Esophagus squamous epithelium (tissue), 5 donors: ENCODE measurements around the gene EPS15. TPM values are rescaled to one million over a fixed set of nuclear protein-coding genes. Genes with fewer than 3 reads are reported as not detected.

Experiments used
- DNase-seq: peaks from one replicate; lab custom pipeline; 2025; lab: John Stamatoyannopoulos, UW
- H3K27ac ChIP-seq, 4 donors: fragments of 200-600 bp; sonication (generic); one replicate each; pipeline ENCODE4 v1.5.1; 2016 to 2019; ENCODE audit warnings: mild to moderate bottlenecking in 1 of 4
- H3K27me3 ChIP-seq, 4 donors: fragments of 200-600 bp; sonication (generic); 1 replicate in 3 of 4; 2 replicates in 1 of 4; pipeline versions ENCODE4 v1.5.1 to v1.6.0; 2017 to 2021; ENCODE audit warnings: antibody characterized with exemption in 1 of 4
- H3K36me3 ChIP-seq, 3 donors: fragments of 200-600 bp; sonication (generic); one replicate each; pipeline ENCODE4 v1.5.1; 2016 to 2019
- H3K4me1 ChIP-seq, 3 donors: fragments of 200-600 bp; sonication (generic); one replicate each; pipeline ENCODE4 v1.5.1; 2017 to 2019
- H3K4me3 ChIP-seq, 4 donors: fragments of 200-600 bp; sonication (generic); 1 replicate in 3 of 4; 2 replicates in 1 of 4; pipeline ENCODE4 v1.5.1; 2016 to 2019; ENCODE audit warnings: mild to moderate bottlenecking in 2 of 4, moderate library complexity in 1 of 4
- H3K9me3 ChIP-seq, 3 donors: fragments of 200-600 bp; sonication (generic); one replicate each; pipeline ENCODE4 v1.5.1; 2016 to 2019
- CTCF ChIP-seq, 6 experiments: fragments of 450-650 bp in 4 of 6; fragments of 200-600 bp in 2 of 6; sonication (generic) in 2 of 6; IDR thresholded peaks; one replicate each; pipeline ENCODE4 v1.5.1; 2016 to 2019; ENCODE audit warnings: antibody characterized with exemption in 6 of 6, mild to moderate bottlenecking in 4 of 6, moderate library complexity in 4 of 6
- POLR2A ChIP-seq, 4 donors: fragments of 450-650 bp; IDR thresholded peaks; one replicate each; pipeline ENCODE4 v1.6.1; 2017; ENCODE audit warnings: antibody characterized with exemption in 4 of 4, mild to moderate bottlenecking in 4 of 4, moderate library complexity in 3 of 4
- WGBS, 2 donors: methylation state at CpG; one replicate each; pipeline ENCODE4 v1.1.5; 2018; 5-methylcytosine and 5-hydroxymethylcytosine counted together
- intact Hi-C: fragments of 100-400 bp; cut with DNase I; formaldehyde crosslinking; loops from one replicate; pipeline ENCODE4 v1.15.0; 2022
- total RNA-seq, 4 donors: library from RNA; depleted of rRNA; stranded (reverse); fragments of >200 nt; gene quantifications; one replicate each; pipeline ENCODE4 v1.1.0, GENCODE V29; 2016
- donor health status: DM: yes; HTN: yes; CAD: no.

Gene EPS15
- total RNA-seq, 4 donors from 2014 or later = 24.8 to 86.8 (median 46.8) TPM

GRCh38 chr1:51427438-51427837, 91.6 kb downstream of the EPS15 start:
- Histone ChIP-seq H3K27ac (no peak overlapping the region), H3K27me3 (no peaks in the 10 kb centered on the region), H3K36me3 (peaks cover 0 to 79% (median 0%) of the 10 kb centered on the region in 3 donors), H3K9me3 (no peaks in the 10 kb centered on the region), H3K4me1 (peaks cover 0 to 14% (median 3%) of the 10 kb centered on the region in 3 donors), H3K4me3 (no peak overlapping the region)
- intact Hi-C loops = no loop called here
- DNase-seq = no peak
- no peak for TF ChIP-seq CTCF (IDR thresholded peaks at IDR 0.05)
- no peak for TF ChIP-seq POLR2A (IDR thresholded peaks at IDR 0.05)
- WGBS, 2 donors = 94 to 96% methylated on average over 1 of the region's 1 CpG

GRCh38 chr1:51425955-51426354, 93.1 kb downstream of the EPS15 start:
- no peak overlapping the region for H3K4me3 ChIP-seq
- intact Hi-C loops = no loop called here
- no peak for DNase-seq
- no peak overlapping the region for H3K27ac ChIP-seq
- no peaks in the 10 kb centered on the region for H3K27me3 ChIP-seq
- TF ChIP-seq POLR2A (IDR thresholded peaks at IDR 0.05) (no peak), CTCF (IDR thresholded peaks at IDR 0.05) (no peak)
- 83% methylated on average over 3 of the region's 3 CpGs for WGBS, 2 donors
- peaks cover 0 to 17% (median 3%) of the 10 kb centered on the region in 3 donors for H3K4me1 ChIP-seq
- H3K9me3 ChIP-seq = no peaks in the 10 kb centered on the region
- peaks cover 0 to 79% (median 0%) of the 10 kb centered on the region in 3 donors for H3K36me3 ChIP-seq

GRCh38 chr1:51425273-51425672, 93.8 kb downstream of the EPS15 start:
- Histone ChIP-seq H3K9me3 (no peaks in the 10 kb centered on the region), H3K4me1 (peaks cover 0 to 17% (median 3%) of the 10 kb centered on the region in 3 donors), H3K27ac (no peak overlapping the region), H3K27me3 (no peaks in the 10 kb centered on the region), H3K36me3 (peaks cover 0 to 81% (median 0%) of the 10 kb centered on the region in 3 donors), H3K4me3 (no peak overlapping the region)
- no peak for TF ChIP-seq POLR2A (IDR thresholded peaks at IDR 0.05)
- TF ChIP-seq CTCF (IDR thresholded peaks at IDR 0.05) = no peak
- intact Hi-C loops = no loop called here
- WGBS, 2 donors = 89 to 100% methylated on average over 1 of the region's 1 CpG
- no peak for DNase-seq

GRCh38 chr1:51423073-51423821, 95.8 kb downstream of the EPS15 start:
- Histone ChIP-seq H3K4me1 (peaks cover 0 to 17% (median 3%) of the 10 kb centered on the region in 3 donors), H3K27me3 (no peaks in the 10 kb centered on the region), H3K36me3 (peaks cover 0 to 81% (median 0%) of the 10 kb centered on the region in 3 donors), H3K9me3 (no peaks in the 10 kb centered on the region), H3K4me3 (no peak overlapping the region), H3K27ac (no peak overlapping the region)
- WGBS, 2 donors = 82 to 85% methylated on average over 7 of the region's 7 CpGs
- intact Hi-C loops = no loop called here
- TF ChIP-seq POLR2A (IDR thresholded peaks at IDR 0.05) (no peak), CTCF (IDR thresholded peaks at IDR 0.05) (no peak)
- no peak for DNase-seq

- Histone ChIP-seq H3K9me3 (no peaks in the 10 kb centered on the region), H3K27me3 (no peaks in the 10 kb centered on the region), H3K27ac (no peak overlapping the region), H3K36me3 (peaks cover 0 to 81% (median 0%) of the 10 kb centered on the region in 3 donors), H3K4me3 (no peak overlapping the region), H3K4me1 (peaks cover 0 to 17% (median 3%) of the 10 kb centered on the region in 3 donors)
- no peak for DNase-seq
- 72 to 80% methylated on average over 8 of the region's 8 CpGs for WGBS, 2 donors
- intact Hi-C loops = no loop called here
- TF ChIP-seq CTCF (IDR thresholded peaks at IDR 0.05) = no peak
- no peak for TF ChIP-seq POLR2A (IDR thresholded peaks at IDR 0.05)
Observed at GRCh38 chr1:51422367-51423072, 96.5 kb downstream of the EPS15 start.
